ENCODE data around the gene NBEAL1.
A peak's percentile ranks its signal among the peaks of the same experiment; 100 is the strongest.
"Not testable (repeated sequence)": the region's sequence is repeated elsewhere in the genome, so short reads cannot be mapped to it uniquely, and the experiment has no call there.

Gene NBEAL1

GRCh38 chr2:203025592-203025991 lies 10.9 kb downstream of the NBEAL1 start:
- TF ChIP-seq CTCF (conservative IDR thresholded peaks at IDR 0.05), result no peak
- no peak overlapping the region for H3K27ac ChIP-seq

- no peak for TF ChIP-seq CTCF (conservative IDR thresholded peaks at IDR 0.05)
- H3K27ac ChIP-seq, result no peak overlapping the region
Observed at GRCh38 chr2:203030545-203030944, 15.9 kb downstream of the NBEAL1 start.

- no peak for TF ChIP-seq CTCF (conservative IDR thresholded peaks at IDR 0.05)
- no peak overlapping the region for H3K27ac ChIP-seq
Observed at GRCh38 chr2:203030991-203031390, 16.3 kb downstream of the NBEAL1 start.

GRCh38 chr2:203033395-203033794 lies 18.7 kb downstream of the NBEAL1 start:
- no peak for TF ChIP-seq CTCF (conservative IDR thresholded peaks at IDR 0.05)
- H3K27ac ChIP-seq, result no peak overlapping the region

- TF ChIP-seq CTCF (conservative IDR thresholded peaks at IDR 0.05), result no peak
- peak overlapping the region; percentile 41 for H3K27ac ChIP-seq
Observed at GRCh38 chr2:203035879-203036470, 21.3 kb downstream of the NBEAL1 start.

GRCh38 chr2:203037026-203037425 lies 22.4 kb downstream of the NBEAL1 start:
- no peak for TF ChIP-seq CTCF (conservative IDR thresholded peaks at IDR 0.05)
- peak overlapping the region; percentile 41; the same call in 1 of the 2 replicates for H3K27ac ChIP-seq

GRCh38 chr2:203038586-203038985 lies 23.9 kb downstream of the NBEAL1 start:
- no peak for TF ChIP-seq CTCF (conservative IDR thresholded peaks at IDR 0.05)
- no peak overlapping the region for H3K27ac ChIP-seq

GRCh38 chr2:203039211-203039610 lies 24.5 kb downstream of the NBEAL1 start:
- H3K27ac ChIP-seq, result not testable (repeated sequence)

Measured in VCaP (cell line).